ENCODE results near the gene SMIM43. TPM values are rescaled to one million over a fixed set of nuclear protein-coding genes. Genes with fewer than 3 reads are reported as not detected.

SMIM43 gene
- total and polyA plus RNA-seq, 9 of the 15 experiments (the other 6 are each of a cell fraction or from before 2014, with no cell fraction given), result not detected

DNA sequence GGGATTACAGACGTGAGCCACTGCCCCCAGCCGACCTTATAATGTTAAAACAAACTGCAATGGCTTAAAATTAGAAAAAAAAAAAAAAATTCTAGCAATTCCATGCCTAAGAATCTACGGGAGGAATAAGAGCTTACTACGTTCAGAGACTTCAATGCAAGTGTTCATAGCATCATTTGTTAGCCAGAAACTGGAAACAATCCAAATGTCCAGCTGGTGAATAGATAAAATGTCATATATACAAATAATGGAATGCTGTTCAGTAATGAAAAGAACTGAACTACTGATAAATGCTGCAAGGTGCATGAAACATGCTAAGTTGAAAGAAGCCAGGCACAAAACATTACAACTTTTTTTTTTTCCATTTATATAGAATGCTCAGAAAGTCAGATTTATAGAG is 41.4 kb upstream of the SMIM43 start (continued):
- no peak for TF ChIP-seq ZNF133 (CRISPR knock-in tag; IDR thresholded peaks at IDR 0.05)
- TF ChIP-seq, protein P1, sequence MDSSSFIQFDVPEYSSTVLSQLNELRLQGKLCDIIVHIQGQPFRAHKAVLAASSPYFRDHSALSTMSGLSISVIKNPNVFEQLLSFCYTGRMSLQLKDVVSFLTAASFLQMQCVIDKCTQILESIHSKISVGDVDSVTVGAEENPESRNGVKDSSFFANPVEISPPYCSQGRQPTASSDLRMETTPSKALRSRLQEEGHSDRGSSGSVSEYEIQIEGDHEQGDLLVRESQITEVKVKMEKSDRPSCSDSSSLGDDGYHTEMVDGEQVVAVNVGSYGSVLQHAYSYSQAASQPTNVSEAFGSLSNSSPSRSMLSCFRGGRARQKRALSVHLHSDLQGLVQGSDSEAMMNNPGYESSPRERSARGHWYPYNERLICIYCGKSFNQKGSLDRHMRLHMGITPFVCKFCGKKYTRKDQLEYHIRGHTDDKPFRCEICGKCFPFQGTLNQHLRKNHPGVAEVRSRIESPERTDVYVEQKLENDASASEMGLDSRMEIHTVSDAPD (CRISPR knock-in tag; IDR thresholded peaks at IDR 0.05), result no peak
- no peak for TF ChIP-seq PRMT5 (CRISPR knock-in tag; IDR thresholded peaks at IDR 0.05)
- no peak for TF ChIP-seq ZNF699 (CRISPR knock-in tag; IDR thresholded peaks at IDR 0.05; ENCODE audit: insufficient replicate concordance)

DNA sequence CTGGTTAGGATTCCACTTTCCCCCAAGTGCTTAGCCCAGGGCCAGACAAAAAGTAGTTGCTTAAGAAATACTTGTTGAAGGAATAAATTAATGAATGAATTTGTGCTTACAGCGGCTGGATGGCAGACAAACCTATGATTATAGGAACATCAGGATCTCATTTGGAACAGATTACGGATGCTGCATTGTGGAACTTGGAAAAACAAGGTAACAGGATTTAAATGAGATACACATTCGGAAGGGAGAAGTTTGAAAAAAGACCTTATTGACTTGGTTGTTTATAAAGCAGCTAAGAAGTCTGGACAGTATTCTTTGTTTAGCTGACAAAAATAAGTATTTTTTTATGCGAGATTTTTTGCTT is 36.7 kb upstream of the SMIM43 start:
- no peak for FAIRE-seq

More for the DNA sequence above, 36.7 kb upstream of the SMIM43 start:
- Histone ChIP-seq H3K27ac (ENCODE audit: extremely low read depth, low read depth, low read length) (peak overlapping the region; percentile 97), H3K4me3 (peak overlapping the region; percentile 94), H3K9ac (ENCODE audit: insufficient read depth in 1 of 2, low read depth in 2 of 2, low read length in 2 of 2) (peak overlapping the region; percentile 98 to 100), H3K9me3 (replicated peaks; ENCODE audit: control insufficient read depth, insufficient read depth, low read depth, low read length) (no peaks in the 10 kb centered on the region), H2AFZ (ENCODE audit: low read depth, low read length) (peak overlapping the region; percentile 99), H4K20me1 (replicated peaks; ENCODE audit: control insufficient read depth, insufficient read depth, low read length) (no peaks in the 10 kb centered on the region), H3K79me2 (ENCODE audit: control insufficient read depth, insufficient read depth, low read length) (peaks cover 33% of the 10 kb centered on the region), H3K9me1 (ENCODE audit: control insufficient read depth, insufficient read depth, low read length) (no peaks in the 10 kb centered on the region), H3K36me3 (ENCODE audit: control insufficient read depth, insufficient read depth, low read length) (peaks cover 51% of the 10 kb centered on the region), H3K4me1 (replicated peaks in 1 of 2; ENCODE audit: control insufficient read depth in 2 of 2, insufficient read depth in 2 of 2, low read length in 2 of 2) (peaks cover 3 to 8% of the 10 kb centered on the region in 2 experiments; a peak in 1 of 5 replicates), H3K27me3 (ENCODE audit: control insufficient read depth in 2 of 2, insufficient read depth in 2 of 2, low read length in 2 of 2) (no peaks in the 10 kb centered on the region), H3K4me2 (ENCODE audit: insufficient read depth, low read length) (peak overlapping the region; percentile 94)
- BruUV-seq (replicated peaks), result TSS peak; percentile 69
- TF ChIP-seq, protein P2, sequence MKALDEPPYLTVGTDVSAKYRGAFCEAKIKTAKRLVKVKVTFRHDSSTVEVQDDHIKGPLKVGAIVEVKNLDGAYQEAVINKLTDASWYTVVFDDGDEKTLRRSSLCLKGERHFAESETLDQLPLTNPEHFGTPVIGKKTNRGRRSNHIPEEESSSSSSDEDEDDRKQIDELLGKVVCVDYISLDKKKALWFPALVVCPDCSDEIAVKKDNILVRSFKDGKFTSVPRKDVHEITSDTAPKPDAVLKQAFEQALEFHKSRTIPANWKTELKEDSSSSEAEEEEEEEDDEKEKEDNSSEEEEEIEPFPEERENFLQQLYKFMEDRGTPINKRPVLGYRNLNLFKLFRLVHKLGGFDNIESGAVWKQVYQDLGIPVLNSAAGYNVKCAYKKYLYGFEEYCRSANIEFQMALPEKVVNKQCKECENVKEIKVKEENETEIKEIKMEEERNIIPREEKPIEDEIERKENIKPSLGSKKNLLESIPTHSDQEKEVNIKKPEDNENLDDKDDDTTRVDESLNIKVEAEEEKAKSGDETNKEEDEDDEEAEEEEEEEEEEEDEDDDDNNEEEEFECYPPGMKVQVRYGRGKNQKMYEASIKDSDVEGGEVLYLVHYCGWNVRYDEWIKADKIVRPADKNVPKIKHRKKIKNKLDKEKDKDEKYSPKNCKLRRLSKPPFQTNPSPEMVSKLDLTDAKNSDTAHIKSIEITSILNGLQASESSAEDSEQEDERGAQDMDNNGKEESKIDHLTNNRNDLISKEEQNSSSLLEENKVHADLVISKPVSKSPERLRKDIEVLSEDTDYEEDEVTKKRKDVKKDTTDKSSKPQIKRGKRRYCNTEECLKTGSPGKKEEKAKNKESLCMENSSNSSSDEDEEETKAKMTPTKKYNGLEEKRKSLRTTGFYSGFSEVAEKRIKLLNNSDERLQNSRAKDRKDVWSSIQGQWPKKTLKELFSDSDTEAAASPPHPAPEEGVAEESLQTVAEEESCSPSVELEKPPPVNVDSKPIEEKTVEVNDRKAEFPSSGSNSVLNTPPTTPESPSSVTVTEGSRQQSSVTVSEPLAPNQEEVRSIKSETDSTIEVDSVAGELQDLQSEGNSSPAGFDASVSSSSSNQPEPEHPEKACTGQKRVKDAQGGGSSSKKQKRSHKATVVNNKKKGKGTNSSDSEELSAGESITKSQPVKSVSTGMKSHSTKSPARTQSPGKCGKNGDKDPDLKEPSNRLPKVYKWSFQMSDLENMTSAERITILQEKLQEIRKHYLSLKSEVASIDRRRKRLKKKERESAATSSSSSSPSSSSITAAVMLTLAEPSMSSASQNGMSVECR (CRISPR knock-in tag; IDR thresholded peaks at IDR 0.05), result no peak; the same call in 1 of the 2 replicates
- no peak for TF ChIP-seq PHB (CRISPR knock-in tag; IDR thresholded peaks at IDR 0.05)
- no peak for TF ChIP-seq E2F3 (CRISPR knock-in tag; IDR thresholded peaks at IDR 0.05)
- TF ChIP-seq GTF2F1 (IDR thresholded peaks at IDR 0.05; ENCODE audit: low read depth, low read length), result no peak
- TF ChIP-seq ARNT (IDR thresholded peaks at IDR 0.05), result 0 out of 4 replicates have a peak, but pooled peaks of 1 of the 2 experiments have one; percentile 16
- no peak for TF ChIP-seq NR2C1 (IDR thresholded peaks at IDR 0.05)
- TF ChIP-seq NR2C1 (tag; IDR thresholded peaks at IDR 0.05), result no peak
- TF ChIP-seq EHMT2 (IDR thresholded peaks at IDR 0.05), result no peak
- no peak for TF ChIP-seq HIVEP1 (CRISPR knock-in tag; IDR thresholded peaks at IDR 0.05)
- no peak for TF ChIP-seq ZNF79 (CRISPR knock-in tag; IDR thresholded peaks at IDR 0.05; ENCODE audit: low read depth)
- TF ChIP-seq, protein P3, sequence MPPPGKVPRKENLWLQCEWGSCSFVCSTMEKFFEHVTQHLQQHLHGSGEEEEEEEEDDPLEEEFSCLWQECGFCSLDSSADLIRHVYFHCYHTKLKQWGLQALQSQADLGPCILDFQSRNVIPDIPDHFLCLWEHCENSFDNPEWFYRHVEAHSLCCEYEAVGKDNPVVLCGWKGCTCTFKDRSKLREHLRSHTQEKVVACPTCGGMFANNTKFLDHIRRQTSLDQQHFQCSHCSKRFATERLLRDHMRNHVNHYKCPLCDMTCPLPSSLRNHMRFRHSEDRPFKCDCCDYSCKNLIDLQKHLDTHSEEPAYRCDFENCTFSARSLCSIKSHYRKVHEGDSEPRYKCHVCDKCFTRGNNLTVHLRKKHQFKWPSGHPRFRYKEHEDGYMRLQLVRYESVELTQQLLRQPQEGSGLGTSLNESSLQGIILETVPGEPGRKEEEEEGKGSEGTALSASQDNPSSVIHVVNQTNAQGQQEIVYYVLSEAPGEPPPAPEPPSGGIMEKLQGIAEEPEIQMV (tag; conservative IDR thresholded peaks at IDR 0.05; ENCODE audit: low read depth), result no peak
- TF ChIP-seq WHSC1 (IDR thresholded peaks at IDR 0.05; ENCODE audit: low read length), result no peak
- 0 out of 2 replicates have a peak, but pooled peaks have one; percentile 3 for TF ChIP-seq HLTF (IDR thresholded peaks at IDR 0.05)
- WGBS (ENCODE audit: insufficient coverage, low coverage, missing lambda C conversion rate), result 0% methylated on average over 4 of the region's 4 CpGs
- in situ Hi-C loops (cut with MboI) (no loop called here), intact Hi-C loops (cut with micrococcal nuclease) (loop anchor here (2.0 kb wide), 1 partner anchor 21 kb away; the partner anchor contains the start of gene CCNA2)
- ChIA-PET POLR2A (interaction anchor here (0.6 to 2.3 kb wide), 8 partner anchors 9 to 342 kb away, joined by 3 to 8 read pairs (median 4); partner anchors contain the start of gene CCNA2), CTCF (ENCODE audit: low intra/inter-chr PET ratio) (no interaction called here)
- no peak for ATAC-seq
- DNase-seq (ENCODE audit: extremely low read depth in 1 of 4, low spot score in 3 of 4), result no peak
